ENCODE data around the gene APLP1.
"Not testable (repeated sequence)": the region's sequence is repeated elsewhere in the genome, so short reads cannot be mapped to it uniquely, and the experiment has no call there.

APLP1 gene

GRCh38 chr19:35903550-35904179 is 35.3 kb downstream of the APLP1 start:
- peak; percentile 57 to 84 (median 64) for DNase-seq (ENCODE audit: low read depth in 2 of 3, low spot score in 2 of 3)

DNA sequence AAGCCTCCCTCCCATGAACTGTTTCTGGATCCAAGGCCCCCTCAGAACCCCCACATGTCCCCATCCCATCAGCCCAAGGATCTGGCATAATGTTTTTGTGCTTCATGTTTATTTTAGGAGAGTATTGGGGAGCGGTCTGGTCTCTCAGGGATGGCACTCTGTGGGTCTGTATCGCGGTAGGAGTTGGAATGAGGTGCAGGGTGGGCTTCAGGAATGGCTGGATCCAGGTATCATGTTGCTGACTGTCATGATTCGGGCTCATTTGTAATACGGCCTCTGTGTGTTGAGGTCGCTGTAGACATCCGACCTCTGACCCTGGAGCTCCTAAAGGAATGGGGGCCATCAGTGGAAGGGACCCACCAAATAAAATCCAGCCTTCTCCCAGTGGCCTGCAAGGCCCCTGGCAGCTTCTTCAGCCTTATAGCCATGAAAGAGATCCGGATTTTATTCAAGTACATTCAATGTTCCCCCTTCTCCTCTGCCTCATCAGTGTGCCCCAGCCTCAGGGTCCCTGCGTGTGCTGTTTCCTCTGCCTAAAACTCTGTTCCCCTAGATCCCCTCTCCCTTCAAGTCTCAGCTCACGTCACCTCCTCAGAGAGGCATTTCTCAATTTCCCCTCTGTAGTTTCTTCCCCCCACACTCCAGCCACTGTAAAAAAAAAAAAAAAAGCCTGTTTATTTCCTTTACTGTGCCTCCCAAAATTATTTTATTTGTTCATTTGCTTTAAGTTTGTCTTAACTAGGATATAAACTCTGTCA is 36.1 kb downstream of the APLP1 start:
- no peak for DNase-seq (ENCODE audit: low read depth in 2 of 3, low spot score in 2 of 3)

DNA sequence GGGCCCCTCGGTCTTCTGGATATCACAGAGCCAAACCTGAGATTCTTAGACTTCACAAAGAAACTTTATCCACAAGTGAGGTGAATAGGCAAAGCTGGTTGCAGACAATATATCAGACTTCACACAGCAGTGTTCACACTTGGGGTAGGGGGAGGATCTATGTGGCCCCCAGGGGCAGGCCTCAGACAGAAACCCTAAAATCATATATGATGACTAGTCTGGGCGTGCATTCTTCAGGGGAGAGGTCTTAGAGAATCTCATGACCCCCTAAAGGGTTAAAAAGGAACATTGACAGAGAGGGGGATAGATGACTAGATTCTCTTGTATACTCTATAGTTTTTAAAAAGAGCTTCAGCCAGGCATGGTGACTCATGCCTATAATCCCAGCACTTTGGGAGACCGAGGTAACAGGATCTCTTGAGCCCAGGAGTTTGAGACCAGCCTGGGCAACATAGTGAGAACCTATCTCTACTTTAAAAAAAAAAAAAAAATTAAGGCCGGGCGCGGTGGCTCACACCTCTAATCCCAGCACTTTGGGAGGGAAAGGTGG is 36.9 kb downstream of the APLP1 start:
- DNase-seq (ENCODE audit: low read depth in 2 of 3, low spot score in 2 of 3), result no peak

- no peak for DNase-seq (ENCODE audit: low read depth in 2 of 3, low spot score in 2 of 3)
Measured at GRCh38 chr19:35907377-35907745, 39.0 kb downstream of the APLP1 start.

- no peak for DNase-seq (ENCODE audit: low read depth in 2 of 3, low spot score in 2 of 3)
Measured at GRCh38 chr19:35908010-35908441, 39.7 kb downstream of the APLP1 start, which contains the start of gene TYROBP. Gene TYROBP, minus strand, starts transcription at chr19:35908295. Its CDS starts 67 bp downstream, at chr19:35908228.

- DNase-seq (ENCODE audit: low read depth in 2 of 3, low spot score in 2 of 3), result no peak
Measured at GRCh38 chr19:35908973-35909683, 40.8 kb downstream of the APLP1 start.

GRCh38 chr19:35909684-35910035 is 41.3 kb downstream of the APLP1 start:
- no peak for DNase-seq (ENCODE audit: low read depth in 2 of 3, low spot score in 2 of 3)

- not testable (repeated sequence) for DNase-seq (ENCODE audit: low read depth in 2 of 3, low spot score in 2 of 3)
Measured at GRCh38 chr19:35910355-35910754, 42.0 kb downstream of the APLP1 start.

GRCh38 chr19:35911173-35911572 is 42.8 kb downstream of the APLP1 start:
- DNase-seq (ENCODE audit: low read depth in 2 of 3, low spot score in 2 of 3), result no peak

GRCh38 chr19:35911790-35912189 is 43.4 kb downstream of the APLP1 start:
- DNase-seq (ENCODE audit: low read depth in 2 of 3, low spot score in 2 of 3), result no peak

DNA sequence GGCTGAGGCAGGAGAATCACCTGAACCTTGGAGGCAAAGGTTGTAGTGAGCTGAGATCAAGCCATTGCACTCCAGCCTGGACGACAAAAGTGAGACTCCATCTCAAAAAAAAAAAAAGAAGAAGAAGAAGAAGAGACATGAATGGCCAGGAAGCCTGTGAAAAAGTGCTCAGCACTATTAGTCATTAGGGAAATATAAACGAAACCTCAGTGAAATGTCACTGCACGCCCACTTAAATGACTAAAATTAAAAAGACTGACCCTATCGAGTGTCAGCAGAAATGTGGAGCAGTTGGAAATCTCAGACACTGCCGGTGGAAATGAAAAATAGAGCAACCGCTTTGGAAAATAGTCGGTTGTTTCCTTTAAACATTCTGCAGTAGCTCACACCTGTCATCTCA is 45.2 kb downstream of the APLP1 start:
- DNase-seq (ENCODE audit: low read depth in 2 of 3, low spot score in 2 of 3), result no peak

- no peak for DNase-seq (ENCODE audit: low read depth in 2 of 3, low spot score in 2 of 3)
Measured at GRCh38 chr19:35915443-35915842, 47.1 kb downstream of the APLP1 start.

DNA sequence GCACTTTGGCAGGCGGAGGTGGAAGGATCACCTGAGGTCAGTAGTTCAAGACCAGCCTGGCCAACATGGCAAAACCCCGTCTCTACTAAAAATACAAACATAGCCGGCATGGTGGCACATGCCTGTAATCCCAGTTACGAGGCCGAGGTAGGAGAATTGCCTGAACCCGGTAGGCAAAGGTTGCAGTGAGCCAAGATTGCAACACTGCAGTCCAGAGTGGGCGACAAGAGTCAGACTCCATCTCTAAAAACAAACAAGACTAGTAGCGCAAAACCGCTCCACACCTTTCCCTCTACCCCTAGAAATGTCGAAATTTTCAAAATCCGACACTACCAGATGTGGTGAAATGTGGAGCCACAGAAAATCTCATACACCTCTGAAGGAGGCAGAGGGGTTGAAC is 50.9 kb downstream of the APLP1 start:
- no peak for DNase-seq (ENCODE audit: low read depth in 2 of 3, low spot score in 2 of 3)

- DNase-seq (ENCODE audit: low read depth in 2 of 3, low spot score in 2 of 3), result no peak
Measured at GRCh38 chr19:35921012-35921411, 52.6 kb downstream of the APLP1 start.

- no peak for DNase-seq (ENCODE audit: low read depth in 2 of 3, low spot score in 2 of 3)
Measured at GRCh38 chr19:35925501-35925900, 57.1 kb downstream of the APLP1 start.

GRCh38 chr19:35928507-35928906 is 60.1 kb downstream of the APLP1 start:
- DNase-seq (ENCODE audit: low read depth in 2 of 3, low spot score in 2 of 3), result no peak

Measured in activated CD8-positive, alpha-beta memory T cell treated with anti-CD3 and anti-CD28 coated beads for 48 hours (primary cell).